HepG2 (cell line): ENCODE data around the gene KIF19. TPM values are rescaled to one million over a fixed set of nuclear protein-coding genes. Genes with fewer than 3 reads are reported as not detected.

Source experiments
- ATAC-seq: fragments of 200-7000 bp; cut with Tn5 transposase; 3 replicates; pipeline ENCODE4 v1.9.1; 2020; ENCODE audit warnings: mild to moderate bottlenecking, moderate library complexity
- BruUV-seq: library from RNA; stranded (reverse); fragments of 400-500 nt; replicated peaks from 2 replicates; lab custom pipeline; 2021; lab: Mats Ljungman, UMichigan
- CTCF ChIA-PET: fragments of 300-600 bp; formaldehyde crosslinking; extraction: SDS; loops from one replicate; lab custom pipeline; 2021; ENCODE audit warnings: low total read pairs, inconsistent platforms, low intra/inter-chr PET ratio; lab: Yijun Ruan, JAX
- POLR2A ChIA-PET: fragments of 350-600 bp; sonication (Branson Sonifier 250); formaldehyde crosslinking; loops from one replicate; lab custom pipeline; 2020; ENCODE audit warnings: antibody characterized with exemption, inconsistent platforms; lab: Yijun Ruan, JAX
- DNase-seq: peaks from one replicate; pipeline ENCODE4 v3.0.0-alpha.2; 2015; ENCODE audit warnings: low spot score
- FAIRE-seq: peaks from 3 replicates; lab custom pipeline; 2011; peaks lifted over from hg19 to GRCh38; lab: Jason Lieb, UNC
- H2AFZ ChIP-seq: one replicate; pipeline ENCODE4 v1.6.1; 2011; ENCODE audit warnings: low read length, inconsistent platforms
- H3K27ac ChIP-seq: fragments of 300-600 bp; 3 replicates; pipeline ENCODE4 v1.8.0; 2011; ENCODE audit warnings: mixed run types, mild to moderate bottlenecking, mixed read lengths, low read length, inconsistent platforms; ENCODE audit not compliant: insufficient read depth; ENCODE audit errors: extremely low read length
- H3K27me3 ChIP-seq, 2 experiments: fragments of 200-600 bp in 1 of 2; 2 replicates in 1 of 2; 3 replicates in 1 of 2; pipeline versions ENCODE4 v1.6.0 to v1.8.0; 2011; ENCODE audit warnings: low read length in 2 of 2, mild to moderate bottlenecking in 2 of 2, moderate library complexity in 2 of 2, inconsistent platforms in 1 of 2; ENCODE audit not compliant: insufficient read depth in 2 of 2, control insufficient read depth in 1 of 2
- H3K36me3 ChIP-seq, 2 experiments: fragments of 200-600 bp in 1 of 2; replicated peaks in 1 of 2; 2 replicates in 1 of 2; 3 replicates in 1 of 2; pipeline versions ENCODE4 v1.5.1 to v1.8.0; 2011; ENCODE audit warnings: low read length in 2 of 2, inconsistent platforms in 1 of 2; ENCODE audit not compliant: insufficient read depth in 2 of 2, control insufficient read depth in 1 of 2
- H3K4me1 ChIP-seq: 2 replicates; pipeline ENCODE4 v1.5.1; 2012; ENCODE audit warnings: low read length, inconsistent platforms; ENCODE audit not compliant: insufficient read depth
- H3K4me2 ChIP-seq: 2 replicates; pipeline ENCODE4 v1.6.0; 2011; ENCODE audit warnings: low read depth, low read length, inconsistent platforms
- H3K4me3 ChIP-seq, 3 experiments: fragments of 200-600 bp in 1 of 3; sonication (generic), shearing (Covaris generic) in 1 of 3; replicated peaks in 1 of 3; 2 replicates each; pipeline ENCODE4 v1.5.1; 2011 to 2016; ENCODE audit warnings: low read length in 3 of 3, inconsistent platforms in 2 of 3, low read depth in 2 of 3, mild to moderate bottlenecking in 2 of 3, control low read depth in 1 of 3, mixed read lengths in 1 of 3; ENCODE audit not compliant: insufficient read depth in 1 of 3
- H3K79me2 ChIP-seq: one replicate; pipeline ENCODE4 v1.6.1; 2011; ENCODE audit warnings: low read length, inconsistent platforms; ENCODE audit not compliant: insufficient read depth
- H3K9ac ChIP-seq: 2 replicates; pipeline ENCODE4 v1.6.0; 2011; ENCODE audit warnings: mild to moderate bottlenecking, low read depth, low read length, inconsistent platforms; ENCODE audit not compliant: insufficient read depth
- H3K9me3 ChIP-seq: 2 replicates; pipeline ENCODE4 v1.5.1; 2012; ENCODE audit warnings: mild to moderate bottlenecking, low read length
- H4K20me1 ChIP-seq: 2 replicates; pipeline ENCODE4 v1.6.0; 2011; ENCODE audit warnings: inconsistent platforms, mild to moderate bottlenecking, low read length, moderate library complexity; ENCODE audit not compliant: insufficient read depth
- ATF7 ChIP-seq, 2 experiments: fragments of 450-650 bp in 1 of 2; sonication (generic) in 1 of 2; formaldehyde crosslinking in 1 of 2; IDR thresholded peaks; 2 replicates each; pipeline versions ENCODE4 v1.4.0 to v1.6.1; 2016 to 2020; ENCODE audit warnings: antibody characterized with exemption in 1 of 2, mild to moderate bottlenecking in 1 of 2, missing genetic modification reagents in 1 of 2
- FOXO1 ChIP-seq: sonication (generic); formaldehyde crosslinking; IDR thresholded peaks from 2 replicates; pipeline ENCODE4 v1.4.0; 2020; ENCODE audit warnings: missing genetic modification reagents
- KLF6 ChIP-seq: IDR thresholded peaks from 2 replicates; pipeline ENCODE4 v1.8.0; 2016; ENCODE audit warnings: missing biosample characterization, missing genetic modification reagents
- ZFP36 ChIP-seq: fragments of 150-350 bp; IDR thresholded peaks from 2 replicates; pipeline ENCODE4 v1.6.1; 2018; ENCODE audit warnings: borderline replicate concordance, low read length, low read depth; ENCODE audit not compliant: partially characterized antibody
- ZNF761 ChIP-seq: sonication (generic); formaldehyde crosslinking; conservative IDR thresholded peaks from 2 replicates; pipeline ENCODE4 v1.4.0; 2020; ENCODE audit warnings: mild to moderate bottlenecking, missing genetic modification reagents
- WGBS: methylation state at CpG from one replicate; pipeline ENCODE4 v1.1.6; 2017; ENCODE audit warnings: low lambda C conversion rate; 5-methylcytosine and 5-hydroxymethylcytosine counted together
- in situ Hi-C: cut with HindIII; loops from 2 replicates; pipeline ENCODE4 v1.10.0; 2017; ENCODE audit warnings: low pct_unique_long_range_greater_than_20kb; ENCODE audit not compliant: extremely low pct_ligation_motif_present
- intact Hi-C: fragments of 100-400 bp; cut with micrococcal nuclease; formaldehyde crosslinking; loops from one replicate; pipeline ENCODE4 v1.10.0; 2022; ENCODE audit not compliant: unreplicated experiment
- polyA plus RNA-seq, 8 experiments: library from polyadenylated mRNA; depleted of rRNA in 3 of 8; stranded (reverse) in 7 of 8; unstranded in 1 of 8; fragments of >200 nt; fragmentation: Illumina TruSeq in 4 of 8; extraction: Trizol in 4 of 8; gene quantifications; 2 replicates each; pipeline versions ENCODE4 v1.2.1 to v1.2.3, GENCODE V29; 2011 to 2016; ENCODE audit warnings: low read depth in 4 of 8, missing spikeins in 1 of 8, mixed read lengths in 1 of 8; ENCODE audit not compliant: insufficient read depth in 1 of 8
- total RNA-seq, 5 experiments: library from RNA; depleted of rRNA; stranded (reverse); fragments of >200 nt; fragmentation: Illumina TruSeq; extraction: Trizol; gene quantifications; 2 replicates each; pipeline ENCODE4 v1.2.3, GENCODE V29; 2016; ENCODE audit warnings: low read depth in 1 of 5
- TF ChIP-seq, protein P1 (sequence below): sonication (generic); formaldehyde crosslinking; conservative IDR thresholded peaks from 2 replicates; pipeline ENCODE4 v1.8.1; 2023; ENCODE audit warnings: missing genetic modification reagents

The KIF19 gene
- total and polyA plus RNA-seq, 2 of the 13 experiments (the other 11 are each of a cell fraction or from before 2014, with no cell fraction given), result not detected

DNA sequence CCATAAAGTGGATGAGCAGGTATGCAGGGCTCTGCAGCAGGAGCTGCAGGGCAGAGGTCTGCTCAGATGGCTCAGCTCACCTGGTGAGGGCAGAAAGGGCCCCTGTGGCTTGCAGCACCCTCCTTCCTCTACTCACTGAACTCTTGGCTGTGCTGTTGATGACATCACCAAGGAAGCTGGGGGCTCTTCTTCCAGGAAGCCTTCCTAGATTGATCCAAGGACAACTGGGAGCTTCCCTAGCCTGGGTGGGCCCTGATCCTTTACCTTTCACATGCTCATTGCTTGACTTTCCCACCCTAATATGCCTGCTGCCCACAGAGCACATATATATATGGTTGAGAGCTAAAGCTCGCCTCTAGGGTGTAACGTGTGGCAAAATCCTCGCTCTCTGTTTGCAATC, 2.5 kb downstream of the KIF19 start:
- ATAC-seq, result no peak
- 51% methylated on average over 3 of the region's 3 CpGs for WGBS
- CTCF ChIA-PET, result no interaction called here

DNA sequence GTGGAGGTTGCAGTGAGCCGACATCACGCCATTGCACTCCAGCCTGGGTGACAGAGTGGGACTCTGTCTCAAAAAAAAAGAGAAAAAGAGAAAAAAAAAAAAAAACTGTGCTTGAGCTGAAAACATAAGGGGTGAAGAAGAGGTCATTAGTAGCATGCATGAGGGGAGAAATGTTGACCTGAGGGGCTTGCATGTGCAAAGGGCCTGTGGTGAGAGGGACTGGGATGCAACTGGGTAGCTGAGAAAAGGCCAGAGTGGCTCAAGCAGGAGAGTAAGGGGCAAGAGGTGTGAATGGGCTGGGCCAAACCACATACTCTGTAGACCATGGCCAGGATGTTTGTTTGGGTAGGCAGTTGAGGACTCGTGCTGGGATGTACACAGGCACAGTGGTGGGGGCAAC, 3.4 kb downstream of the KIF19 start:
- Histone ChIP-seq H3K36me3 (no peaks in the 10 kb centered on the region), H3K9ac (no peak overlapping the region), H3K4me1 (no peaks in the 10 kb centered on the region), H3K9me3 (no peaks in the 10 kb centered on the region), H2AFZ (no peak overlapping the region), H3K27me3 (peaks cover 11 to 78% of the 10 kb centered on the region in 2 experiments), H4K20me1 (no peaks in the 10 kb centered on the region), H3K79me2 (no peaks in the 10 kb centered on the region), H3K27ac (no peak overlapping the region), H3K4me2 (no peak overlapping the region), H3K4me3 (no peak overlapping the region)
- TF ChIP-seq, protein P1, sequence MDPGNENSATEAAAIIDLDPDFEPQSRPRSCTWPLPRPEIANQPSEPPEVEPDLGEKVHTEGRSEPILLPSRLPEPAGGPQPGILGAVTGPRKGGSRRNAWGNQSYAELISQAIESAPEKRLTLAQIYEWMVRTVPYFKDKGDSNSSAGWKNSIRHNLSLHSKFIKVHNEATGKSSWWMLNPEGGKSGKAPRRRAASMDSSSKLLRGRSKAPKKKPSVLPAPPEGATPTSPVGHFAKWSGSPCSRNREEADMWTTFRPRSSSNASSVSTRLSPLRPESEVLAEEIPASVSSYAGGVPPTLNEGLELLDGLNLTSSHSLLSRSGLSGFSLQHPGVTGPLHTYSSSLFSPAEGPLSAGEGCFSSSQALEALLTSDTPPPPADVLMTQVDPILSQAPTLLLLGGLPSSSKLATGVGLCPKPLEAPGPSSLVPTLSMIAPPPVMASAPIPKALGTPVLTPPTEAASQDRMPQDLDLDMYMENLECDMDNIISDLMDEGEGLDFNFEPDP (CRISPR knock-in tag), result 0 out of 2 replicates have a peak, but pooled peaks have one; percentile 17
- TF ChIP-seq ZNF761 (CRISPR knock-in tag), result no peak
- ChIA-PET POLR2A (no interaction called here), CTCF (no interaction called here)
- no peak for FAIRE-seq
- in situ Hi-C loops, result no loop called here
- BruUV-seq, result no TSS peak
- intact Hi-C loops, result no loop called here
- no peak for DNase-seq
- no peak for ATAC-seq
- WGBS, result 9% methylated on average over 3 of the region's 3 CpGs

More for the DNA sequence above, 2.5 kb downstream of the KIF19 start:
- no peak overlapping the region for H3K9ac ChIP-seq
- in situ Hi-C loops (no loop called here), intact Hi-C loops (no loop called here)
- POLR2A ChIA-PET, result no interaction called here
- no peak overlapping the region for H3K4me2 ChIP-seq
- no peaks in the 10 kb centered on the region for H3K9me3 ChIP-seq
- no peaks in the 10 kb centered on the region for H3K4me1 ChIP-seq
- DNase-seq, result no peak
- H4K20me1 ChIP-seq, result no peaks in the 10 kb centered on the region
- BruUV-seq, result no TSS peak
- H3K27me3 ChIP-seq, result peaks cover 11 to 82% of the 10 kb centered on the region in 2 experiments
- no peak overlapping the region for H2AFZ ChIP-seq
- H3K79me2 ChIP-seq, result no peaks in the 10 kb centered on the region
- no peaks in the 10 kb centered on the region for H3K36me3 ChIP-seq
- H3K4me3 ChIP-seq, result no peak overlapping the region
- H3K27ac ChIP-seq, result no peak overlapping the region
- FAIRE-seq, result no peak
- TF ChIP-seq ZFP36 (peak; percentile 51), FOXO1 (CRISPR knock-in tag) (no peak), KLF6 (CRISPR knock-in tag) (no peak), ATF7 (IDR thresholded peaks at IDR 0.05) (peak; percentile 50), ATF7 (CRISPR knock-in tag; IDR thresholded peaks at IDR 0.05) (no peak)
